Fibroblast of lung (primary cell): ENCODE results near the gene SALL2. TPM values are rescaled to one million over a fixed set of nuclear protein-coding genes. Genes with fewer than 3 reads are reported as not detected.
A peak's percentile ranks its signal among the peaks of the same experiment; 100 is the strongest.

Source experiments
- DNase-seq, 2 donors: peaks; one replicate each; pipeline versions ENCODE4 v3.0.0 to v3.0.0-alpha.2; 2010; ENCODE audit warnings: low read depth in 2 of 2
- H2AFZ ChIP-seq: 2 replicates; pipeline ENCODE4 v1.5.1; 2012; ENCODE audit warnings: low read length, control low read depth, inconsistent platforms
- H3K27ac ChIP-seq: 2 replicates; pipeline ENCODE4 v1.5.1; 2011; ENCODE audit warnings: low read length, control low read depth; ENCODE audit not compliant: insufficient read depth
- H3K27me3 ChIP-seq: 2 replicates; pipeline ENCODE4 v1.5.1; 2011; ENCODE audit warnings: mild to moderate bottlenecking, low read length; ENCODE audit not compliant: control insufficient read depth, insufficient read depth
- H3K36me3 ChIP-seq: 2 replicates; pipeline ENCODE4 v1.5.1; 2011; ENCODE audit warnings: low read length; ENCODE audit not compliant: control insufficient read depth, insufficient read depth
- H3K4me1 ChIP-seq: 2 replicates; pipeline ENCODE4 v1.5.1; 2011; ENCODE audit warnings: low read length; ENCODE audit not compliant: control insufficient read depth, insufficient read depth; ENCODE audit errors: extremely low read depth
- H3K4me2 ChIP-seq: 2 replicates; pipeline ENCODE4 v1.5.1; 2011; ENCODE audit warnings: low read length, control low read depth; ENCODE audit not compliant: insufficient read depth; ENCODE audit errors: extremely low read depth
- H3K4me3 ChIP-seq, 4 experiments: fragments of 200-600 bp in 1 of 4; sonication (generic) in 1 of 4; replicated peaks in 1 of 4; 2 replicates each; pipeline ENCODE4 v1.5.1; 2011 to 2016; ENCODE audit warnings: low read length in 4 of 4, low read depth in 3 of 4, mild to moderate bottlenecking in 3 of 4, control low read depth in 2 of 4, inconsistent platforms in 1 of 4, mixed read lengths in 1 of 4; ENCODE audit not compliant: insufficient read depth in 1 of 4; ENCODE audit errors: control extremely low read depth in 1 of 4
- H3K79me2 ChIP-seq: 2 replicates; pipeline ENCODE4 v1.5.1; 2012; ENCODE audit warnings: mild to moderate bottlenecking, low read length, inconsistent platforms; ENCODE audit not compliant: control insufficient read depth, insufficient read depth
- H3K9ac ChIP-seq: 2 replicates; pipeline ENCODE4 v1.5.1; 2011; ENCODE audit warnings: mild to moderate bottlenecking, low read length, control low read depth; ENCODE audit not compliant: insufficient read depth
- H3K9me3 ChIP-seq: 2 replicates; pipeline ENCODE4 v1.5.1; 2012; ENCODE audit warnings: low read depth, low read length; ENCODE audit not compliant: control insufficient read depth, insufficient read depth
- H4K20me1 ChIP-seq: 2 replicates; pipeline ENCODE4 v1.5.1; 2011; ENCODE audit warnings: low read length; ENCODE audit not compliant: control insufficient read depth, insufficient read depth; ENCODE audit errors: extremely low read depth
- CTCF ChIP-seq, 2 donors: IDR thresholded peaks in 1 of 2; conservative IDR thresholded peaks in 1 of 2; 1 replicate in 1 of 2; 2 replicates in 1 of 2; pipeline ENCODE4 v1.5.1; 2011 to 2012; ENCODE audit warnings: low read length in 2 of 2, control low read depth in 1 of 2, inconsistent platforms in 1 of 2, low read depth in 1 of 2, mild to moderate bottlenecking in 1 of 2
- EZH2 ChIP-seq: IDR thresholded peaks from 2 replicates; pipeline ENCODE4 v1.5.1; 2012; ENCODE audit warnings: low read length, control low read depth, mild to moderate bottlenecking; ENCODE audit errors: missing control alignments
- polyA plus RNA-seq, 2 donors: library from polyadenylated mRNA; depleted of rRNA in 1 of 2; stranded (reverse) in 1 of 2; unstranded in 1 of 2; fragments of >200 nt; gene quantifications; 2 replicates each; pipeline ENCODE4 v1.2.1, GENCODE V29; 2011 to 2012; ENCODE audit warnings: missing spikeins in 1 of 2
- total RNA-seq: library from RNA; depleted of rRNA; stranded (reverse); fragments of >200 nt; gene quantifications from 2 replicates; pipeline ENCODE4 v1.2.1, GENCODE V29; 2014

Gene SALL2
- total and polyA plus RNA-seq, 2 donors (not counting 1 experiment from before 2014, with no cell fraction given), result 3.5 to 3.9 TPM

GRCh38 chr14:21496453-21496852 lies 29.7 kb downstream of the SALL2 start:
- DNase-seq, result peak in 1 of 2 donors; percentile 71
- Histone ChIP-seq H3K9me3 (no peaks in the 10 kb centered on the region), H3K27me3 (no peaks in the 10 kb centered on the region), H3K9ac (no peak overlapping the region), H3K79me2 (no peaks in the 10 kb centered on the region), H3K4me2 (no peak overlapping the region), H3K4me1 (no peaks in the 10 kb centered on the region), H3K27ac (no peak overlapping the region), H3K4me3 (no peak overlapping the region), H4K20me1 (no peaks in the 10 kb centered on the region), H3K36me3 (peaks cover 16% of the 10 kb centered on the region), H2AFZ (no peak overlapping the region)
- TF ChIP-seq CTCF (conservative IDR thresholded peaks at IDR 0.05 in 1 of 2, IDR thresholded peaks at IDR 0.05 in 1 of 2; ENCODE audit: low read depth in 1 of 2, low read length in 2 of 2) (no peak), EZH2 (no peak)

GRCh38 chr14:21494902-21495762 lies 31.0 kb downstream of the SALL2 start:
- no peak overlapping the region for H3K27ac ChIP-seq
- peak; percentile 58 to 59 for DNase-seq
- peaks cover 16% of the 10 kb centered on the region for H3K36me3 ChIP-seq

More at GRCh38 chr14:21494902-21495762, 31.0 kb downstream of the SALL2 start:
- Histone ChIP-seq H3K4me1 (no peaks in the 10 kb centered on the region), H3K4me3 (no peak overlapping the region), H4K20me1 (no peaks in the 10 kb centered on the region), H3K9ac (no peak overlapping the region), H3K9me3 (no peaks in the 10 kb centered on the region), H3K27me3 (no peaks in the 10 kb centered on the region), H3K4me2 (no peak overlapping the region), H2AFZ (no peak overlapping the region), H3K79me2 (no peaks in the 10 kb centered on the region)
- TF ChIP-seq CTCF (conservative IDR thresholded peaks at IDR 0.05 in 1 of 2, IDR thresholded peaks at IDR 0.05 in 1 of 2; ENCODE audit: low read depth in 1 of 2, low read length in 2 of 2), result no peak
- TF ChIP-seq EZH2, result no peak
